ENCODE results near the gene MUC5B.
A peak's percentile ranks its signal among the peaks of the same experiment; 100 is the strongest.

Gene MUC5B

GRCh38 chr11:1193326-1194230 lies 29.3 kb upstream of the MUC5B start:
- peak; percentile 14 for DNase-seq

- no peak for DNase-seq
Observed at GRCh38 chr11:1194231-1194976, 28.5 kb upstream of the MUC5B start.

- DNase-seq: no peak
Observed at GRCh38 chr11:1194977-1195681, 27.7 kb upstream of the MUC5B start.

GRCh38 chr11:1195682-1196515 lies 27.0 kb upstream of the MUC5B start:
- DNase-seq: no peak

GRCh38 chr11:1196516-1197391 lies 26.1 kb upstream of the MUC5B start:
- DNase-seq: no peak

- DNase-seq: no peak
Observed at GRCh38 chr11:1197431-1197885, 25.4 kb upstream of the MUC5B start.

- no peak for DNase-seq
Observed at GRCh38 chr11:1197886-1198560, 24.8 kb upstream of the MUC5B start.

- DNase-seq: no peak
Observed at GRCh38 chr11:1198561-1199240, 24.2 kb upstream of the MUC5B start.

GRCh38 chr11:1199241-1199750 lies 23.6 kb upstream of the MUC5B start:
- DNase-seq: no peak

- no peak for DNase-seq
Observed at GRCh38 chr11:1199751-1200610, 22.9 kb upstream of the MUC5B start.

GRCh38 chr11:1200611-1201191 lies 22.2 kb upstream of the MUC5B start:
- no peak for DNase-seq

- DNase-seq: no peak
Observed at GRCh38 chr11:1201395-1202153, 21.3 kb upstream of the MUC5B start.

GRCh38 chr11:1202154-1202775 lies 20.6 kb upstream of the MUC5B start:
- no peak for DNase-seq

- peak; percentile 5 for DNase-seq
Observed at GRCh38 chr11:1202776-1203504, 19.9 kb upstream of the MUC5B start.

- no peak for DNase-seq
Observed at GRCh38 chr11:1203505-1204271, 19.2 kb upstream of the MUC5B start.
